Measurements from ENCODE around the gene GAGE13. TPM values are rescaled to one million over a fixed set of nuclear protein-coding genes. Genes with fewer than 3 reads are reported as not detected.
"Not testable (repeated sequence)": the region's sequence is repeated elsewhere in the genome, so short reads cannot be mapped to it uniquely, and the experiment has no call there.

GAGE13 gene
- polyA plus RNA-seq, 1 donor, result not detected

- not testable (repeated sequence) for DNase-seq
Observed at GRCh38 chrX:49330421-49330820, 961 bp upstream of the GAGE13 start.

- not testable (repeated sequence) for DNase-seq
Observed at GRCh38 chrX:49331841-49332240, 459 bp downstream of the GAGE13 start.

DNA sequence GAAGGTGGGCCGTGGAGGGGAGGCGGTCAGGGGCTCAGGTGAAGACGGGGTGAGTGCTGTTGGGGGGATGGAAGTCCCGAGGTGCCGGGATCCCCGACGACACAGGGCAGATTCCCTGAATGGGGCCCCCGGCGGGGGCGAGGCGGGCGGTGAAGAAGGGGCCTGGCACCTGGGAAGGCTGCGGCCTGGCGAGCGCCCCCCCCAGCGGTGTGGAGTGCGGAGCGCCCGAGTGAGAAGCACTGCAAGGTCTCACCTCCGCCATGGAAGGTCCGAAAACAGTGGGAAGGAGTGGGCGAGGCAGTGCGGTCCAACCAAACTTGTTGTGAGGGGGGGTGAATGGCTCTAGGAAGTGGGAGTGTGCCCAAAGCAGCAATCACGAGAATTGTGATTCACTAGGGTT lies 10.1 kb downstream of the GAGE13 start:
- DNase-seq, result not testable (repeated sequence)

DNA sequence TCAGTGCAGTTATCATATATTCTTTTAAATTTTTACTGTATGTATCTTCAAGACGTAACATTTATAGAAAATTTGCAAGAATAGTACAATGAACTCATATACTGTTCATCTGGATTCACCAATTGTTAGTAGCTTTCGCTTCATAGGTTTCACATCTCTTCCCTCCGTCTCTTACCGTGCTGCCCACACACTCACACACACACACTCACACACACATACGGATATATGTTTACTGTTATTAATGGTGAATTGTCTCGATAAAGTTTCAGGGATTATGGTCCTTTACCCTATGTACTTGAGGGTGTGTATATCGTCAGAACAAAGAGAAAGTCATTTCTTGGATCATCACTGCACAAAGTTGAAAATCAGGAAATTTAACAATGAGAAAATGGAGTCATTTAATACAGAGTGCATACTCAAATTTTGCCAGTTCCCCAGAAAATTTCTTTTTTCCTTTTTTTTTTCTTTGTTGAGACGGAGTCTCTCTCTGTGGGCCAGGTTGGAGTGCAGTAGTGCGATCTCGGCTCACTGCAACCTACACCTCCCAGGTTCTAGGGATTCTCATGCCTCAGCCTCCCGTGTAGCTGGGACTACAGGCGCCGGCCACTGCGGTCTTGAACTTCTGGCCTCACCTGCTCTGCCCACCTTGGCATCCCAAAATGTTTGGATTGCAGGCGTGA lies 13.3 kb downstream of the GAGE13 start:
- DNase-seq, result not testable (repeated sequence)

DNA sequence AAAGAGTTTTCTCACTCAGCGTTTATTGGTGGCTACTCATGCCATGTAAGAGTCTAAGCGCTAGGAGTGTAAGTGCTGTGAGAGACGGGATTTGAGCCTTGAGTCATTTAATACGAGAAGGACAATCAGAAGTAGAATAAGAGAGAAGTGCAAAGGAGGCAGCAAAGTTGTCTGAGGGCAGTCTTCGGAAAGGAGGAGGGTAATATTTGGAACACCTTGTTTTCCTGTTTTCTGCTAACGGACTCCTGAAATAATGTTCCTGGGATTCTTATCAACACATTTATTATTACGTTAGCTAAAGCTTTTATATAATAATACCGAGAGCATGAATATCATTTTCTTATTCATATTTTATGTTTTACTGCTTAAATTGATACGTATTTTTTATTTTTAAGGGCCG lies 14.0 kb downstream of the GAGE13 start:
- not testable (repeated sequence) for DNase-seq

- DNase-seq, result not testable (repeated sequence)
Observed at GRCh38 chrX:49346150-49346549, 14.8 kb downstream of the GAGE13 start.

Other genes with a start within 250 kb of the GAGE13 start
- 21.4 TPM for gene GPKOW, start 207.8 kb upstream of the GAGE13 start, polyA plus RNA-seq (ENCODE audit: insufficient read length)
- 4.3 TPM for gene MAGIX, start 168.8 kb upstream of the GAGE13 start, polyA plus RNA-seq (ENCODE audit: insufficient read length)
- 37.9 TPM for gene PLP2, start 159.7 kb upstream of the GAGE13 start, polyA plus RNA-seq (ENCODE audit: insufficient read length)
- 5.6 TPM for gene PRICKLE3, start 145.2 kb upstream of the GAGE13 start, polyA plus RNA-seq (ENCODE audit: insufficient read length)
- gene SYP, start 131.4 kb upstream of the GAGE13 start, polyA plus RNA-seq (ENCODE audit: insufficient read length), result 2.6 TPM
- gene CACNA1F, start 98.2 kb upstream of the GAGE13 start, polyA plus RNA-seq (ENCODE audit: insufficient read length), result 0.47 TPM
- gene CCDC22, start 96.1 kb upstream of the GAGE13 start, polyA plus RNA-seq (ENCODE audit: insufficient read length), result 16.3 TPM
- gene FOXP3, start 66.9 kb upstream of the GAGE13 start, polyA plus RNA-seq (ENCODE audit: insufficient read length), result 0.85 TPM
- 8.1 TPM for gene PPP1R3F, start 61.8 kb upstream of the GAGE13 start, polyA plus RNA-seq (ENCODE audit: insufficient read length)
- 0.27 TPM for gene GAGE10, start 27.9 kb upstream of the GAGE13 start, polyA plus RNA-seq (ENCODE audit: insufficient read length)
- not detected for gene GAGE12J, start 9.5 kb upstream of the GAGE13 start, polyA plus RNA-seq (ENCODE audit: insufficient read length)
- gene GAGE12C, start 200.6 kb downstream of the GAGE13 start, polyA plus RNA-seq (ENCODE audit: insufficient read length), result not detected
- gene GAGE12D, start 210.2 kb downstream of the GAGE13 start, polyA plus RNA-seq (ENCODE audit: insufficient read length), result not detected
- gene GAGE12E, start 219.7 kb downstream of the GAGE13 start, polyA plus RNA-seq (ENCODE audit: insufficient read length), result not detected
- gene GAGE12F, start 229.3 kb downstream of the GAGE13 start, polyA plus RNA-seq (ENCODE audit: insufficient read length), result not detected
- not detected for gene GAGE12G, start 238.8 kb downstream of the GAGE13 start, polyA plus RNA-seq (ENCODE audit: insufficient read length)
- gene GAGE12H, start 248.4 kb downstream of the GAGE13 start, polyA plus RNA-seq (ENCODE audit: insufficient read length), result not detected